Measurements from ENCODE around the gene MEF2D.

Gene MEF2D

GRCh38 chr1:156468693-156469345 is 31.8 kb downstream of the MEF2D start:
- Histone ChIP-seq H3K36me3 (peaks cover 99% of the 10 kb centered on the region), H3K27me3 (no peaks in the 10 kb centered on the region), H3K27ac (no peak overlapping the region), H3K4me1 (ENCODE audit: control insufficient read depth in 1 of 2, insufficient read depth in 1 of 2, low read depth in 1 of 2, low read length in 1 of 2) (no peaks in the 10 kb centered on the region), H3K9me3 (no peaks in the 10 kb centered on the region), H3K4me3 (ENCODE audit: low read depth in 1 of 2, low read length in 1 of 2) (no peak overlapping the region)
- TF ChIP-seq, protein P1, sequence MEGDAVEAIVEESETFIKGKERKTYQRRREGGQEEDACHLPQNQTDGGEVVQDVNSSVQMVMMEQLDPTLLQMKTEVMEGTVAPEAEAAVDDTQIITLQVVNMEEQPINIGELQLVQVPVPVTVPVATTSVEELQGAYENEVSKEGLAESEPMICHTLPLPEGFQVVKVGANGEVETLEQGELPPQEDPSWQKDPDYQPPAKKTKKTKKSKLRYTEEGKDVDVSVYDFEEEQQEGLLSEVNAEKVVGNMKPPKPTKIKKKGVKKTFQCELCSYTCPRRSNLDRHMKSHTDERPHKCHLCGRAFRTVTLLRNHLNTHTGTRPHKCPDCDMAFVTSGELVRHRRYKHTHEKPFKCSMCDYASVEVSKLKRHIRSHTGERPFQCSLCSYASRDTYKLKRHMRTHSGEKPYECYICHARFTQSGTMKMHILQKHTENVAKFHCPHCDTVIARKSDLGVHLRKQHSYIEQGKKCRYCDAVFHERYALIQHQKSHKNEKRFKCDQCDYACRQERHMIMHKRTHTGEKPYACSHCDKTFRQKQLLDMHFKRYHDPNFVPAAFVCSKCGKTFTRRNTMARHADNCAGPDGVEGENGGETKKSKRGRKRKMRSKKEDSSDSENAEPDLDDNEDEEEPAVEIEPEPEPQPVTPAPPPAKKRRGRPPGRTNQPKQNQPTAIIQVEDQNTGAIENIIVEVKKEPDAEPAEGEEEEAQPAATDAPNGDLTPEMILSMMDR (IDR thresholded peaks at IDR 0.05) = no peak

GRCh38 chr1:156467906-156468305 is 32.7 kb downstream of the MEF2D start:
- H3K4me1 ChIP-seq (ENCODE audit: control insufficient read depth in 1 of 2, insufficient read depth in 1 of 2, low read depth in 1 of 2, low read length in 1 of 2) = no peaks in the 10 kb centered on the region
- H3K27me3 ChIP-seq = no peaks in the 10 kb centered on the region
- no peak overlapping the region for H3K27ac ChIP-seq
- TF ChIP-seq, protein P1 (IDR thresholded peaks at IDR 0.05) = no peak
- no peak overlapping the region for H3K4me3 ChIP-seq (ENCODE audit: low read depth in 1 of 2, low read length in 1 of 2)
- no peaks in the 10 kb centered on the region for H3K9me3 ChIP-seq
- peaks cover 97% of the 10 kb centered on the region for H3K36me3 ChIP-seq

DNA sequence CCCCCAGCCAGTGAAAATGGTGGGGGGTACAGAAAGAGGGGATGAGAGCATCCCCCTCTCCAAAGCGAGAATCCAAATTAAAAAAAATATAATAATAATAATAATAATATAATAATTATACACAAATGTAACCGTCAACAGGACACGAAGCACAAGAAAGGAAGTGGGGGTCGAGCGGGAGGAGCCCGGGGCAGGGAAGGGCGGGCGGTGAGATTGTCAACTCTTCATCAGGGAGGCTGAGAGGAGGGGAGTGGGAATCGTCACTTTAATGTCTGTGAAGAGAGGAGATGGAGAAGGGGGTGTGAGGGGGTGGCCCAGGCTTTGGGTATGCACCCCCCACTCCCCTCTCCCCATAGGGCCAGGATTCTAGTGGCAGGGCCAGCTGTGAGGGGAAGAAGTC is 33.2 kb downstream of the MEF2D start:
- Histone ChIP-seq H3K4me1 (ENCODE audit: control insufficient read depth in 1 of 2, insufficient read depth in 1 of 2, low read depth in 1 of 2, low read length in 1 of 2) (no peaks in the 10 kb centered on the region), H3K9me3 (no peaks in the 10 kb centered on the region), H3K27me3 (no peaks in the 10 kb centered on the region), H3K27ac (no peak overlapping the region), H3K4me3 (ENCODE audit: low read depth in 1 of 2, low read length in 1 of 2) (no peak overlapping the region), H3K36me3 (peaks cover 92% of the 10 kb centered on the region)
- TF ChIP-seq, protein P1 (IDR thresholded peaks at IDR 0.05) = no peak

DNA sequence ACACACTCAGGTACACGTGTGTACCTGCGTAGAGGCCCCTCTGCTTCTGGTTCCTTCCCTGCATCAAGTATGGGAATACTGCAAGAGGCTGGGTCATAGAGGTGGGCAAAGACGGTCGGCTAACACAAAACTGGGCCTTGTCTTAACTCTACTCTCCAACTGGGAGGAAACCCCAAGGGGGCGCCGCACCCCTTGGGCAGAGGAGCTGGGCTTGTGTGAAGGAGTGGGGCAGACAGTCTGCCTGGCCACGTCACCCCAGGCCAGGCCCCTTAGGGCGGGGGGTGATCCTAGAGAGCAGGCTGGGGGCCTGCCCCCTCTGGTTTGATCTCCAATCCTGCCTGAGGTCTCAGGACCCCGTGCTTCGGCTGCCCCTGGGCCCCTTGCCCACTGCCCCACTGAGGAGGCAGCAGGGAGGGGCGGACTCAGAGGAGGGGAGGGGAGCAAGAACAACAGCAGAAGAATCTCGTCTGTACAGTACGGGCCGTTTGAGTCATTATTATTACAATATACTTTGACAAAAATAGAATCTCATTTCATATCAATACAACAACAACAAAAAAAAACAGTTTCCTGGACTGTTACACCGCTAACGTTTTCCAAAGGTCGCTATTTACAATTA is 34.7 kb downstream of the MEF2D start:
- H3K27ac ChIP-seq = no peak overlapping the region
- H3K4me3 ChIP-seq (ENCODE audit: low read depth in 1 of 2, low read length in 1 of 2) = no peak overlapping the region
- no peaks in the 10 kb centered on the region for H3K9me3 ChIP-seq
- H3K27me3 ChIP-seq = no peaks in the 10 kb centered on the region
- TF ChIP-seq, protein P1 (IDR thresholded peaks at IDR 0.05) = no peak
- no peaks in the 10 kb centered on the region for H3K4me1 ChIP-seq (ENCODE audit: control insufficient read depth in 1 of 2, insufficient read depth in 1 of 2, low read depth in 1 of 2, low read length in 1 of 2)
- H3K36me3 ChIP-seq = peaks cover 77% of the 10 kb centered on the region

DNA sequence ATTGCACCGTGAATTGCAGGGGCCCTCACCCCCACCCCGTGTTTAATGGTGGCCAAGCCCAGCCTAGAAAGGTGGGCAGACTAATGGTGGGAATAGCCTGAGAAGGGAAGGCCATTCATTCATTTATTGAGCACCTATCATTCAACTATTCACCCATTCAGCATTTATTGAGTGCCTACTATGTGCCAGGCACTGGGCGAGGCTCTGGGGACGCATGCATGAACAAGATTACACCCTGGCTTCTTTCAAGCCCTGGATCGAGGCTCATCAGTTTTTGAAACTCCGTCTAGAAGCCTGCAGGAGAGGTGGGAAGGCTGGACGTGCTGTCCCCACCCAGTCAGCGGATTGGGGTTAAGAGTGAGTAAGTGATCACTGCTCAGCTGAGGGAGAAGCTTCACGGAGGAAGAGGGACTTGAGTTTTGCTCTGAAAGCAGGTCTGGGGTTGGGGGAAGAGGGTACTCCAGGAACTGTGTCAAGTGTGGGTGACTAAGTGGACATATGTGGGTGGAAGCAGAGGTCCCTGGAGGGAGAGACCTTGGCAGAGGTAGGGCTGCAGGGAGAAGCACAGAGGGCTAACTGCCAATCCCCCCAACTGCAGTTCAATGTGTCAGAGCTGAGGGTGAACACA is 35.6 kb downstream of the MEF2D start:
- no peaks in the 10 kb centered on the region for H3K4me1 ChIP-seq (ENCODE audit: control insufficient read depth in 1 of 2, insufficient read depth in 1 of 2, low read depth in 1 of 2, low read length in 1 of 2)
- H3K36me3 ChIP-seq = peaks cover 68% of the 10 kb centered on the region
- H3K9me3 ChIP-seq = no peaks in the 10 kb centered on the region
- no peak overlapping the region for H3K4me3 ChIP-seq (ENCODE audit: low read depth in 1 of 2, low read length in 1 of 2)
- no peak overlapping the region for H3K27ac ChIP-seq
- H3K27me3 ChIP-seq = no peaks in the 10 kb centered on the region
- TF ChIP-seq, protein P1 (IDR thresholded peaks at IDR 0.05) = no peak

All from neutrophil (primary cell).